ENCODE data around the gene ZNF248. TPM values are rescaled to one million over a fixed set of nuclear protein-coding genes. Genes with fewer than 3 reads are reported as not detected.

The ZNF248 gene
- total RNA-seq, 1 donor from 2014 or later, result not detected

GRCh38 chr10:37826806-37827205 is 30.6 kb downstream of the ZNF248 start:
- no peaks in the 10 kb centered on the region for H3K36me3 ChIP-seq
- H3K27ac Mint-ChIP-seq, result no peak overlapping the region
- no peaks in the 10 kb centered on the region for H3K4me1 Mint-ChIP-seq
- H2AFZ ChIP-seq (replicated peaks), result no peak overlapping the region
- H3K79me2 ChIP-seq (ENCODE audit: low read depth), result no peaks in the 10 kb centered on the region
- H3K4me3 Mint-ChIP-seq, result no peak overlapping the region
- H3K36me3 Mint-ChIP-seq, result peaks cover 62% of the 10 kb centered on the region
- H3K27me3 Mint-ChIP-seq (ENCODE audit: insufficient read depth, low read depth), result peaks cover 3% of the 10 kb centered on the region
- H3F3A ChIP-seq (ENCODE audit: low read depth), result no peaks in the 10 kb centered on the region
- no peaks in the 10 kb centered on the region for H3K4me1 ChIP-seq
- H3K9ac ChIP-seq, result no peak overlapping the region
- H4K20me1 ChIP-seq (ENCODE audit: low read depth), result no peaks in the 10 kb centered on the region
- no peak overlapping the region for H3K27ac ChIP-seq
- H3K4me3 ChIP-seq, result no peak overlapping the region
- DNase-seq (ENCODE audit: low spot score), result no peak
- no peak for TF ChIP-seq CTCF (IDR thresholded peaks at IDR 0.05)
- no peak for TF ChIP-seq EZH2phosphoT487 (IDR thresholded peaks at IDR 0.05)
- TF ChIP-seq EZH2 (IDR thresholded peaks at IDR 0.05), result no peak
- H3K4me2 ChIP-seq, result no peak overlapping the region
- peaks cover 29% of the 10 kb centered on the region for H3K9me3 ChIP-seq (ENCODE audit: low read depth)
- H3K9me3 Mint-ChIP-seq, result peaks cover 67% of the 10 kb centered on the region
- no peaks in the 10 kb centered on the region for H3K27me3 ChIP-seq

GRCh38 chr10:37821237-37821636 is 36.2 kb downstream of the ZNF248 start:
- no peak for DNase-seq (ENCODE audit: low spot score)
- no peak overlapping the region for H3K27ac ChIP-seq
- no peaks in the 10 kb centered on the region for H4K20me1 ChIP-seq (ENCODE audit: low read depth)
- Mint-ChIP-seq H3K27ac (no peak overlapping the region), H3K9me3 (peaks cover 55% of the 10 kb centered on the region), H3K4me3 (no peak overlapping the region), H3K27me3 (ENCODE audit: insufficient read depth, low read depth) (peaks cover 3% of the 10 kb centered on the region), H3K4me1 (no peaks in the 10 kb centered on the region), H3K36me3 (peaks cover 19% of the 10 kb centered on the region)
- no peaks in the 10 kb centered on the region for H3K27me3 ChIP-seq
- H3K4me3 ChIP-seq, result no peak overlapping the region
- no peak overlapping the region for H3K4me2 ChIP-seq
- TF ChIP-seq EZH2 (IDR thresholded peaks at IDR 0.05) (no peak), EZH2phosphoT487 (IDR thresholded peaks at IDR 0.05) (no peak), CTCF (IDR thresholded peaks at IDR 0.05) (no peak)
- H3K36me3 ChIP-seq, result no peaks in the 10 kb centered on the region
- peaks cover 12% of the 10 kb centered on the region for H3K9me3 ChIP-seq (ENCODE audit: low read depth)
- H3K4me1 ChIP-seq, result no peaks in the 10 kb centered on the region
- no peak overlapping the region for H3K9ac ChIP-seq
- no peaks in the 10 kb centered on the region for H3F3A ChIP-seq (ENCODE audit: low read depth)
- no peak overlapping the region for H2AFZ ChIP-seq (replicated peaks)
- H3K79me2 ChIP-seq (ENCODE audit: low read depth), result no peaks in the 10 kb centered on the region

- H3K27ac ChIP-seq, result no peak overlapping the region
- no peaks in the 10 kb centered on the region for H3K27me3 ChIP-seq
- no peaks in the 10 kb centered on the region for H4K20me1 ChIP-seq (ENCODE audit: low read depth)
- no peaks in the 10 kb centered on the region for H3K79me2 ChIP-seq (ENCODE audit: low read depth)
- no peak overlapping the region for H2AFZ ChIP-seq (replicated peaks)
- peaks cover 3% of the 10 kb centered on the region for H3K27me3 Mint-ChIP-seq (ENCODE audit: insufficient read depth, low read depth)
- no peak for TF ChIP-seq EZH2 (IDR thresholded peaks at IDR 0.05)
- no peak for TF ChIP-seq EZH2phosphoT487 (IDR thresholded peaks at IDR 0.05)
- TF ChIP-seq CTCF (IDR thresholded peaks at IDR 0.05), result no peak
- H3K4me3 ChIP-seq, result no peak overlapping the region
- peaks cover 56% of the 10 kb centered on the region for H3K9me3 Mint-ChIP-seq
- no peaks in the 10 kb centered on the region for H3F3A ChIP-seq (ENCODE audit: low read depth)
- peaks cover 12% of the 10 kb centered on the region for H3K36me3 Mint-ChIP-seq
- H3K9me3 ChIP-seq (ENCODE audit: low read depth), result peaks cover 11% of the 10 kb centered on the region
- H3K4me2 ChIP-seq, result no peak overlapping the region
- H3K36me3 ChIP-seq, result no peaks in the 10 kb centered on the region
- no peak overlapping the region for H3K27ac Mint-ChIP-seq
- DNase-seq (ENCODE audit: low spot score), result no peak
- H3K4me1 Mint-ChIP-seq, result no peaks in the 10 kb centered on the region
- H3K9ac ChIP-seq, result no peak overlapping the region
- H3K4me1 ChIP-seq, result no peaks in the 10 kb centered on the region
- H3K4me3 Mint-ChIP-seq, result no peak overlapping the region
Measured at GRCh38 chr10:37819797-37820196, 37.6 kb downstream of the ZNF248 start.

Data from neural progenitor cell (in vitro differentiated cells).